ENCODE data around the gene SLC39A11. TPM values are rescaled to one million over a fixed set of nuclear protein-coding genes. Genes with fewer than 3 reads are reported as not detected.

SLC39A11 gene
- total RNA-seq, 2 donors from 2014 or later = 18.1 to 20.1 TPM

- peaks cover 7% of the 10 kb centered on the region for H3K4me1 ChIP-seq (ENCODE audit: control insufficient read depth, insufficient read depth, low read length)
- no peak for DNase-seq
- Mint-ChIP-seq H3K4me3 (no peak overlapping the region), H3K27ac (no peak overlapping the region), H3K36me3 (ENCODE audit: low read depth) (no peaks in the 10 kb centered on the region), H3K27me3 (ENCODE audit: insufficient read depth) (peaks cover 7% of the 10 kb centered on the region), H3K9me3 (peaks cover 5% of the 10 kb centered on the region), H3K4me1 (peaks cover 22% of the 10 kb centered on the region)
- no peaks in the 10 kb centered on the region for H3K27me3 ChIP-seq (ENCODE audit: control insufficient read depth, insufficient read depth, low read length, poor library complexity, severe bottlenecking)
- no peak overlapping the region for H3K27ac ChIP-seq (ENCODE audit: low read depth, low read length)
- WGBS, 2 experiments (ENCODE audit: insufficient coverage in 1 of 2, insufficient read length in 1 of 2) = 73 to 85% methylated on average over 4 to 11 of the region's 12 CpGs
- no peak overlapping the region for H3K9ac ChIP-seq (ENCODE audit: extremely low read depth, low read length, poor library complexity, severe bottlenecking)
- no peak for TF ChIP-seq CTCF (conservative IDR thresholded peaks at IDR 0.05)
- no peaks in the 10 kb centered on the region for H3K36me3 ChIP-seq (ENCODE audit: control insufficient read depth, insufficient read depth, low read length)
- no peaks in the 10 kb centered on the region for H3K9me3 ChIP-seq (ENCODE audit: control insufficient read depth, low read length)
- H3K4me3 ChIP-seq (ENCODE audit: low read length) = no peak overlapping the region
These were observed 410.6 kb downstream of the SLC39A11 start for GRCh38 chr17:72681844-72682243.

GRCh38 chr17:72677714-72678390 is 414.6 kb downstream of the SLC39A11 start:
- Mint-ChIP-seq H3K27me3 (ENCODE audit: insufficient read depth) (no peaks in the 10 kb centered on the region), H3K9me3 (peaks cover 5% of the 10 kb centered on the region), H3K27ac (no peak overlapping the region), H3K4me3 (no peak overlapping the region), H3K4me1 (peaks cover 2% of the 10 kb centered on the region), H3K36me3 (ENCODE audit: low read depth) (no peaks in the 10 kb centered on the region)
- H3K27me3 ChIP-seq (ENCODE audit: control insufficient read depth, insufficient read depth, low read length, poor library complexity, severe bottlenecking) = no peaks in the 10 kb centered on the region
- H3K4me1 ChIP-seq (ENCODE audit: control insufficient read depth, insufficient read depth, low read length) = no peaks in the 10 kb centered on the region
- no peak overlapping the region for H3K4me3 ChIP-seq (ENCODE audit: low read length)
- H3K9ac ChIP-seq (ENCODE audit: extremely low read depth, low read length, poor library complexity, severe bottlenecking) = no peak overlapping the region
- no peak overlapping the region for H3K27ac ChIP-seq (ENCODE audit: low read depth, low read length)
- no peak for DNase-seq
- no peak for TF ChIP-seq CTCF (conservative IDR thresholded peaks at IDR 0.05)
- 91 to 93% methylated on average over 10 to 12 of the region's 12 CpGs for WGBS, 2 experiments (ENCODE audit: insufficient coverage in 1 of 2, insufficient read length in 1 of 2)
- H3K9me3 ChIP-seq (ENCODE audit: control insufficient read depth, low read length) = no peaks in the 10 kb centered on the region
- no peaks in the 10 kb centered on the region for H3K36me3 ChIP-seq (ENCODE audit: control insufficient read depth, insufficient read depth, low read length)

DNA sequence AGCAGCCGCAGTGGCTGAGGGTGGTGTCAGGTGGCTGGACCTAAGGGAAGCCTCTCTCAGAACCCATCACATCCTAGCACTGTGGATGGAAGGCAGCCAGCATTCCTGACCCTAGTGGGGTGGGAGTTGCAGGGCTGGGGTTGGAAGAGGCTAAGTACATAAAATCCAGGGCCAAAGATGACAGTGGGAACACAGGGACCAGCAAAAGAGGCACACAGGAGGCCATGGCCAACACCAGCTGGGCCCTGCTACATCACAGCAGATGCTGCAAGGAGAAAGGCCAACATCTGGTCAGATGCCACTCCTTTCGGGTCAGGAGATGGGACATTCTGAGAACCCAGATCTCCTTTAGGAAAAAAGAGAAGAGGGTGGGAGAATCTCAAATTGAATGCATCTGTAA is 415.4 kb downstream of the SLC39A11 start:
- H3K9me3 ChIP-seq (ENCODE audit: control insufficient read depth, low read length) = no peaks in the 10 kb centered on the region
- no peaks in the 10 kb centered on the region for H3K4me1 ChIP-seq (ENCODE audit: control insufficient read depth, insufficient read depth, low read length)
- H3K27me3 ChIP-seq (ENCODE audit: control insufficient read depth, insufficient read depth, low read length, poor library complexity, severe bottlenecking) = no peaks in the 10 kb centered on the region
- H3K4me3 Mint-ChIP-seq = no peak overlapping the region
- H3K9ac ChIP-seq (ENCODE audit: extremely low read depth, low read length, poor library complexity, severe bottlenecking) = no peak overlapping the region
- no peaks in the 10 kb centered on the region for H3K4me1 Mint-ChIP-seq
- 83 to 94% methylated on average over 1 to 2 of the region's 2 CpGs for WGBS, 2 experiments (ENCODE audit: insufficient coverage in 1 of 2, insufficient read length in 1 of 2)
- TF ChIP-seq CTCF (conservative IDR thresholded peaks at IDR 0.05) = no peak
- DNase-seq = no peak
- H3K27ac ChIP-seq (ENCODE audit: low read depth, low read length) = no peak overlapping the region
- H3K4me3 ChIP-seq (ENCODE audit: low read length) = no peak overlapping the region
- H3K36me3 Mint-ChIP-seq (ENCODE audit: low read depth) = no peaks in the 10 kb centered on the region
- no peak overlapping the region for H3K27ac Mint-ChIP-seq
- H3K36me3 ChIP-seq (ENCODE audit: control insufficient read depth, insufficient read depth, low read length) = no peaks in the 10 kb centered on the region
- H3K27me3 Mint-ChIP-seq (ENCODE audit: insufficient read depth) = no peaks in the 10 kb centered on the region
- peaks cover 5% of the 10 kb centered on the region for H3K9me3 Mint-ChIP-seq
